DND-41 (cell line): ENCODE data around the gene CDC16.

Experiments
- CTCF ChIP-seq: IDR thresholded peaks from 2 replicates; pipeline ENCODE4 v1.5.1; 2012; ENCODE audit warnings: borderline replicate concordance, low read length, moderate library complexity, mild to moderate bottlenecking; ENCODE audit not compliant: poor library complexity, severe bottlenecking; ENCODE audit errors: extremely low read depth
- EZH2 ChIP-seq: IDR thresholded peaks from 3 replicates; pipeline ENCODE4 v1.6.1; 2012; ENCODE audit warnings: borderline replicate concordance, low read depth, mild to moderate bottlenecking, moderate library complexity, low read length, inconsistent platforms; ENCODE audit not compliant: severe bottlenecking

- TF ChIP-seq CTCF = no peak
- TF ChIP-seq EZH2 = no peak
Measured at GRCh38 chr13:114248011-114248410, 13.3 kb downstream of the CDC16 start.
